ENCODE results near the gene RNF2.

The RNF2 gene

GRCh38 chr1:185132534-185132933, 87.2 kb downstream of the RNF2 start:
- no peak overlapping the region for H3K4me3 ChIP-seq (ENCODE audit: low read length)
- H2AFZ ChIP-seq (ENCODE audit: low read depth, low read length): no peak overlapping the region
- H3K36me3 ChIP-seq (ENCODE audit: insufficient read depth, low read length): peaks cover 43% of the 10 kb centered on the region
- H3K27me3 ChIP-seq (ENCODE audit: insufficient read depth, low read length): no peaks in the 10 kb centered on the region
- peaks cover 6% of the 10 kb centered on the region for H3K9me3 ChIP-seq (ENCODE audit: low read length)
- H3K4me1 ChIP-seq (ENCODE audit: insufficient read depth, low read length): no peaks in the 10 kb centered on the region

GRCh38 chr1:185137896-185138545, 92.7 kb downstream of the RNF2 start:
- no peak overlapping the region for H2AFZ ChIP-seq (ENCODE audit: low read depth, low read length)
- no peaks in the 10 kb centered on the region for H3K4me1 ChIP-seq (ENCODE audit: insufficient read depth, low read length)
- H3K4me3 ChIP-seq (ENCODE audit: low read length): no peak overlapping the region
- peaks cover 52% of the 10 kb centered on the region for H3K36me3 ChIP-seq (ENCODE audit: insufficient read depth, low read length)
- no peaks in the 10 kb centered on the region for H3K9me3 ChIP-seq (ENCODE audit: low read length)
- no peaks in the 10 kb centered on the region for H3K27me3 ChIP-seq (ENCODE audit: insufficient read depth, low read length)

- Histone ChIP-seq H3K36me3 (ENCODE audit: insufficient read depth, low read length) (peaks cover 52% of the 10 kb centered on the region), H3K4me1 (ENCODE audit: insufficient read depth, low read length) (no peaks in the 10 kb centered on the region), H3K27me3 (ENCODE audit: insufficient read depth, low read length) (no peaks in the 10 kb centered on the region), H3K4me3 (ENCODE audit: low read length) (no peak overlapping the region), H3K9me3 (ENCODE audit: low read length) (no peaks in the 10 kb centered on the region), H2AFZ (ENCODE audit: low read depth, low read length) (no peak overlapping the region)
Observed at GRCh38 chr1:185139246-185139645, 93.9 kb downstream of the RNF2 start.

- no peaks in the 10 kb centered on the region for H3K27me3 ChIP-seq (ENCODE audit: insufficient read depth, low read length)
- H3K4me1 ChIP-seq (ENCODE audit: insufficient read depth, low read length): no peaks in the 10 kb centered on the region
- H3K36me3 ChIP-seq (ENCODE audit: insufficient read depth, low read length): peaks cover 53% of the 10 kb centered on the region
- H2AFZ ChIP-seq (ENCODE audit: low read depth, low read length): no peak overlapping the region
- no peak overlapping the region for H3K4me3 ChIP-seq (ENCODE audit: low read length)
- no peaks in the 10 kb centered on the region for H3K9me3 ChIP-seq (ENCODE audit: low read length)
Observed at GRCh38 chr1:185144233-185144632, 98.9 kb downstream of the RNF2 start.

DNA sequence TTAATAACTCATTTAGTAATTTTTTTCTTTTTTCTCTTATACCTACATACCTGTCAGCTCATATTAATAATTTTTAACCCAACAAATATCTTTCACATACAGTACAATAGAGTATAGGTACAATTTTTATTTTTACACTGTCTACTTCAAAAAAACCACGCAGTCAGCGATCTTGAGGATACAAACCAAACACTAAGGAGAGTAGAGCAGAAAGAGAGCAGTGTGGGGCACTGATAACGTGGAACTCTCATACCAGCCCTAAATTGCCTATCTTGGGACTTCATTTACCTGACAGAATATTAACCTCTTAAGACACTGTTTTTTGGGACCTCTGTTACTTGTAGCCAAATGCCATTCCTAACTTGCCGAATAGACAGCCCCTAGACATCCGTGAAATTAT, 105.9 kb downstream of the RNF2 start:
- H2AFZ ChIP-seq (ENCODE audit: low read depth, low read length): no peak overlapping the region
- H3K4me1 ChIP-seq (ENCODE audit: insufficient read depth, low read length): peaks cover 8% of the 10 kb centered on the region
- H3K4me3 ChIP-seq (ENCODE audit: low read length): no peak overlapping the region
- H3K9me3 ChIP-seq (ENCODE audit: low read length): no peaks in the 10 kb centered on the region
- peaks cover 36% of the 10 kb centered on the region for H3K36me3 ChIP-seq (ENCODE audit: insufficient read depth, low read length)
- no peaks in the 10 kb centered on the region for H3K27me3 ChIP-seq (ENCODE audit: insufficient read depth, low read length)

Measured in neuron (in vitro differentiated cells).